NB4 (cell line): ENCODE measurements around the gene METTL18.

Experiments used
- DNase-seq: peaks from one replicate; pipeline ENCODE4 v3.0.0; 2010; ENCODE audit warnings: low read depth
- H3K4me3 ChIP-seq: one replicate; pipeline ENCODE4 v1.5.1; 2011; ENCODE audit warnings: mild to moderate bottlenecking, low read depth, low read length, moderate library complexity
- CTCF ChIP-seq: IDR thresholded peaks from one replicate; pipeline ENCODE4 v1.5.1; 2012; ENCODE audit warnings: low read depth, low read length
- MYC ChIP-seq: IDR thresholded peaks from 2 replicates; pipeline ENCODE4 v1.6.1; 2011; ENCODE audit warnings: low read depth, low read length
- POLR2A ChIP-seq: IDR thresholded peaks from 2 replicates; pipeline ENCODE4 v1.6.1; 2011; ENCODE audit warnings: mild to moderate bottlenecking; ENCODE audit not compliant: insufficient read length; ENCODE audit errors: extremely low read depth
- TF ChIP-seq, protein P1 (sequence below): IDR thresholded peaks from 2 replicates; pipeline ENCODE4 v1.6.1; 2011; ENCODE audit warnings: low read depth, low read length

METTL18 gene

GRCh38 chr1:169784102-169784501 lies 10.6 kb downstream of the METTL18 start:
- no peak overlapping the region for H3K4me3 ChIP-seq
- no peak for DNase-seq
- TF ChIP-seq CTCF: no peak
- TF ChIP-seq MYC: no peak
- TF ChIP-seq POLR2A: no peak
- TF ChIP-seq, protein P1, sequence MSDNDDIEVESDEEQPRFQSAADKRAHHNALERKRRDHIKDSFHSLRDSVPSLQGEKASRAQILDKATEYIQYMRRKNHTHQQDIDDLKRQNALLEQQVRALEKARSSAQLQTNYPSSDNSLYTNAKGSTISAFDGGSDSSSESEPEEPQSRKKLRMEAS: no peak

GRCh38 chr1:169782596-169782995 lies 12.1 kb downstream of the METTL18 start:
- DNase-seq: no peak
- no peak overlapping the region for H3K4me3 ChIP-seq
- no peak for TF ChIP-seq MYC
- TF ChIP-seq, protein P1: no peak
- TF ChIP-seq CTCF: no peak
- TF ChIP-seq POLR2A: no peak

DNA sequence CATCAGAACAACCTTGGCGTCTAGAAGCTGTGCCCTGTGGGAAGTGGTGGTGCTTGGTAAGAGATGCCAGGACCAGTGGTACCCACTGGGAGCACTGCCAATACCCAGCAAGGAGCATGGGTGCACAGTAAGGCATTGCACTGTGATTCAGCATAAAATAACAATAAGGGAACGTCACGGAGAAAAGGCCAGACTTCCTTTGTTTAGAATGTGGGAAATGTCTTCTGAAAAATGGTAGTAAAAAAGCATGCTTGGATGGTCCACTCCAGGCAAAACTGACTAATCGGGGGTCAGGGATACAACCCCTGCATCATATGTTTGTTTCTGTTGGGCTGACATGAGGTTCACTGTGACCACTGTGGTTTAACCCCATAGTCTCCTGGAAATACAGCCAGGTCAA lies 14.7 kb downstream of the METTL18 start:
- no peak for DNase-seq
- H3K4me3 ChIP-seq: no peak overlapping the region
- TF ChIP-seq POLR2A (no peak), CTCF (no peak), MYC (no peak)
- TF ChIP-seq, protein P1: no peak

DNA sequence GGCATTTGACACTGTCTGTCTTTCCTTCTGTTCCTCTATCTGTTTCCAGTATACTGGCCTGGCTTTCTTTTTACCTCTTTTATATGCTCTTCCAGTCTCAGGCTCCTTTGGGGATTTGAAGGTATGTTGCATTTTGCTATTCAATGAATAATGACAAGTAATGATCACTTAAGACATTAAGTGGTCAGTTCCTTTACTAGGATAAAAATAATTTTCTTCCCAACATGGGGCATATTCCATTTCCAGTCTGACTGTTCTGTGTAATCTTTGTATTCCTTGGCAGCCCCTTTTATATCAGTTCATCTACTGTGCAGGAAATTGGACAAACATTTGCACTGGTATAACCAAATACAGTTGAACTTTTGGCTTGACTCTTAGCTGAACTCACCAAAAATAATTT lies 15.6 kb downstream of the METTL18 start:
- H3K4me3 ChIP-seq: no peak overlapping the region
- TF ChIP-seq, protein P1: no peak
- no peak for TF ChIP-seq CTCF
- TF ChIP-seq MYC: no peak
- TF ChIP-seq POLR2A: no peak
- DNase-seq: no peak

GRCh38 chr1:169776440-169776839 lies 18.3 kb downstream of the METTL18 start:
- no peak for DNase-seq
- TF ChIP-seq CTCF (no peak), POLR2A (no peak), MYC (no peak)
- TF ChIP-seq, protein P1: no peak
- H3K4me3 ChIP-seq: no peak overlapping the region

DNA sequence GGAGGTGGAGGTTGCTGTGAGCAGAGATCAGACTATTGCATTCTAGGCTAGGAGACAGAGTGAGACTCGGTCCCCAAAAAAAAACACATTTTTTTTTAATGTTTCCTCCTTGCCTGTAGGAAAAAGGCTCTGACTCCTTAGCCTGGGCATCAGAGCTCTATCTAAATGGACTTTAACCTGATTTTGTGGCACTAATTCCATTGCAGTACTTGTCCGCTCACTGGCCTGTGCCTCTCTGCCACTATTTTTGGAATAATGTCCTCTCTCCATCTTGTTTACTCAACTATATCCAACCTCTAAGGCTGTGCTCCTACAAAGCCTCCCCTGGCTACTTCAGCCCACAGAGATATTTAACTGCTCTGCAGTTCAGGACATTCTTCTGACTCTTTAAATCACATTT lies 26.5 kb downstream of the METTL18 start:
- DNase-seq: no peak
- TF ChIP-seq MYC (no peak), CTCF (no peak), POLR2A (no peak)
- TF ChIP-seq, protein P1: no peak

More for the DNA sequence above, 26.5 kb downstream of the METTL18 start:
- no peak overlapping the region for H3K4me3 ChIP-seq
